ENCODE data around the gene PPP2R1B. TPM values are rescaled to one million over a fixed set of nuclear protein-coding genes. Genes with fewer than 3 reads are reported as not detected.

PPP2R1B gene
- total RNA-seq, 1 experiment from 2014 or later: 105 TPM

GRCh38 chr11:111793863-111794262 lies 27.7 kb upstream of the PPP2R1B start:
- Histone ChIP-seq H4K20me1 (ENCODE audit: control insufficient read depth, insufficient read depth, insufficient read length) (no peaks in the 10 kb centered on the region), H3K79me2 (ENCODE audit: insufficient read depth, low read length) (no peaks in the 10 kb centered on the region), H3K56ac (ENCODE audit: insufficient read length, low read depth, low read length) (no peak overlapping the region), H3K4me2 (ENCODE audit: insufficient read depth, insufficient read length, low read length) (no peak overlapping the region), H2BK120ac (ENCODE audit: low read depth, low read length, poor library complexity, severe bottlenecking) (no peak overlapping the region), H3K27me3 (ENCODE audit: insufficient read depth, low read length) (no peaks in the 10 kb centered on the region), H3K9ac (ENCODE audit: extremely low read depth, insufficient read length, low read length) (no peak overlapping the region), H3K14ac (ENCODE audit: insufficient read depth, low read length) (no peak overlapping the region), H3K18ac (ENCODE audit: insufficient read length, low read depth, low read length) (no peak overlapping the region), H3K23ac (ENCODE audit: insufficient read length, low read depth, low read length) (no peak overlapping the region), H4K91ac (ENCODE audit: insufficient read length, low read depth, low read length) (no peak overlapping the region), H3T11ph (ENCODE audit: low read length) (no peak overlapping the region), H2BK20ac (ENCODE audit: low read depth, low read length, poor library complexity, severe bottlenecking) (no peak overlapping the region), H4K5ac (ENCODE audit: insufficient read length, low read depth, low read length) (no peak overlapping the region), H2AK5ac (ENCODE audit: insufficient read length, low read length) (no peak overlapping the region), H3K23me2 (ENCODE audit: insufficient read length, low read depth, low read length, poor library complexity, severe bottlenecking) (no peaks in the 10 kb centered on the region), H3K4ac (ENCODE audit: low read depth, low read length) (no peak overlapping the region), H3K4me1 (ENCODE audit: insufficient read depth, low read length) (no peaks in the 10 kb centered on the region), H3K79me1 (ENCODE audit: insufficient read depth, low read depth, low read length, poor library complexity, severe bottlenecking) (no peaks in the 10 kb centered on the region), H2BK15ac (ENCODE audit: low read depth, low read length) (no peak overlapping the region), H2BK12ac (ENCODE audit: insufficient read length, low read depth, low read length) (no peak overlapping the region), H2AFZ (ENCODE audit: low read length) (no peak overlapping the region), H4K8ac (replicated peaks; ENCODE audit: insufficient read length, low read depth, low read length) (no peak overlapping the region), H2BK5ac (ENCODE audit: insufficient read length, low read length) (no peak overlapping the region), H3K27ac (ENCODE audit: insufficient read length, low read depth, low read length) (no peak overlapping the region), H3K9me3 (ENCODE audit: control insufficient read depth, low read depth, low read length) (no peaks in the 10 kb centered on the region)
- TF ChIP-seq, protein P1, sequence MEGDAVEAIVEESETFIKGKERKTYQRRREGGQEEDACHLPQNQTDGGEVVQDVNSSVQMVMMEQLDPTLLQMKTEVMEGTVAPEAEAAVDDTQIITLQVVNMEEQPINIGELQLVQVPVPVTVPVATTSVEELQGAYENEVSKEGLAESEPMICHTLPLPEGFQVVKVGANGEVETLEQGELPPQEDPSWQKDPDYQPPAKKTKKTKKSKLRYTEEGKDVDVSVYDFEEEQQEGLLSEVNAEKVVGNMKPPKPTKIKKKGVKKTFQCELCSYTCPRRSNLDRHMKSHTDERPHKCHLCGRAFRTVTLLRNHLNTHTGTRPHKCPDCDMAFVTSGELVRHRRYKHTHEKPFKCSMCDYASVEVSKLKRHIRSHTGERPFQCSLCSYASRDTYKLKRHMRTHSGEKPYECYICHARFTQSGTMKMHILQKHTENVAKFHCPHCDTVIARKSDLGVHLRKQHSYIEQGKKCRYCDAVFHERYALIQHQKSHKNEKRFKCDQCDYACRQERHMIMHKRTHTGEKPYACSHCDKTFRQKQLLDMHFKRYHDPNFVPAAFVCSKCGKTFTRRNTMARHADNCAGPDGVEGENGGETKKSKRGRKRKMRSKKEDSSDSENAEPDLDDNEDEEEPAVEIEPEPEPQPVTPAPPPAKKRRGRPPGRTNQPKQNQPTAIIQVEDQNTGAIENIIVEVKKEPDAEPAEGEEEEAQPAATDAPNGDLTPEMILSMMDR (conservative IDR thresholded peaks at IDR 0.05): no peak
- Mint-ChIP-seq H3K4me3 (no peak overlapping the region; a peak in 1 of 5 replicates), H3K27ac (no peak overlapping the region), H3K9me3 (no peaks in the 10 kb centered on the region), H3K27me3 (ENCODE audit: low read depth) (no peaks in the 10 kb centered on the region), H3K36me3 (ENCODE audit: insufficient read depth in 1 of 3, low read depth in 3 of 3) (no peaks in the 10 kb centered on the region), H3K4me1 (peaks cover 0 to 8% of the 10 kb centered on the region in 2 experiments; a peak in 1 of 4 replicates)
- WGBS (ENCODE audit: extremely low coverage, insufficient read length, low lambda C conversion rate): no CpG with 5 or more reads among the region's 5 CpGs
- DNase-seq: no peak
